HepG2 (cell line): Measurements from ENCODE around the gene NTF3. TPM values are rescaled to one million over a fixed set of nuclear protein-coding genes. Genes with fewer than 3 reads are reported as not detected.

Source experiments
- ATAC-seq: fragments of 200-7000 bp; cut with Tn5 transposase; 3 replicates; pipeline ENCODE4 v1.9.1; 2020; ENCODE audit warnings: mild to moderate bottlenecking, moderate library complexity
- BruUV-seq: library from RNA; stranded (reverse); fragments of 400-500 nt; replicated peaks from 2 replicates; lab custom pipeline; 2021; lab: Mats Ljungman, UMichigan
- CTCF ChIA-PET: fragments of 300-600 bp; formaldehyde crosslinking; extraction: SDS; loops from one replicate; lab custom pipeline; 2021; ENCODE audit warnings: low total read pairs, inconsistent platforms, low intra/inter-chr PET ratio; lab: Yijun Ruan, JAX
- POLR2A ChIA-PET: fragments of 350-600 bp; sonication (Branson Sonifier 250); formaldehyde crosslinking; loops from one replicate; lab custom pipeline; 2020; ENCODE audit warnings: antibody characterized with exemption, inconsistent platforms; lab: Yijun Ruan, JAX
- DNase-seq: peaks from one replicate; pipeline ENCODE4 v3.0.0-alpha.2; 2015; ENCODE audit warnings: low spot score
- FAIRE-seq: peaks from 3 replicates; lab custom pipeline; 2011; peaks lifted over from hg19 to GRCh38; lab: Jason Lieb, UNC
- H2AFZ ChIP-seq: one replicate; pipeline ENCODE4 v1.6.1; 2011; ENCODE audit warnings: low read length, inconsistent platforms
- H3K27ac ChIP-seq: fragments of 300-600 bp; 3 replicates; pipeline ENCODE4 v1.8.0; 2011; ENCODE audit warnings: mixed run types, mild to moderate bottlenecking, mixed read lengths, low read length, inconsistent platforms; ENCODE audit not compliant: insufficient read depth; ENCODE audit errors: extremely low read length
- H3K27me3 ChIP-seq, 2 experiments: fragments of 200-600 bp in 1 of 2; 2 replicates in 1 of 2; 3 replicates in 1 of 2; pipeline versions ENCODE4 v1.6.0 to v1.8.0; 2011; ENCODE audit warnings: low read length in 2 of 2, mild to moderate bottlenecking in 2 of 2, moderate library complexity in 2 of 2, inconsistent platforms in 1 of 2; ENCODE audit not compliant: insufficient read depth in 2 of 2, control insufficient read depth in 1 of 2
- H3K36me3 ChIP-seq, 2 experiments: fragments of 200-600 bp in 1 of 2; replicated peaks in 1 of 2; 2 replicates in 1 of 2; 3 replicates in 1 of 2; pipeline versions ENCODE4 v1.5.1 to v1.8.0; 2011; ENCODE audit warnings: low read length in 2 of 2, inconsistent platforms in 1 of 2; ENCODE audit not compliant: insufficient read depth in 2 of 2, control insufficient read depth in 1 of 2
- H3K4me1 ChIP-seq: 2 replicates; pipeline ENCODE4 v1.5.1; 2012; ENCODE audit warnings: low read length, inconsistent platforms; ENCODE audit not compliant: insufficient read depth
- H3K4me2 ChIP-seq: 2 replicates; pipeline ENCODE4 v1.6.0; 2011; ENCODE audit warnings: low read depth, low read length, inconsistent platforms
- H3K4me3 ChIP-seq, 3 experiments: fragments of 200-600 bp in 1 of 3; sonication (generic), shearing (Covaris generic) in 1 of 3; replicated peaks in 1 of 3; 2 replicates each; pipeline ENCODE4 v1.5.1; 2011 to 2016; ENCODE audit warnings: low read length in 3 of 3, inconsistent platforms in 2 of 3, low read depth in 2 of 3, mild to moderate bottlenecking in 2 of 3, control low read depth in 1 of 3, mixed read lengths in 1 of 3; ENCODE audit not compliant: insufficient read depth in 1 of 3
- H3K79me2 ChIP-seq: one replicate; pipeline ENCODE4 v1.6.1; 2011; ENCODE audit warnings: low read length, inconsistent platforms; ENCODE audit not compliant: insufficient read depth
- H3K9ac ChIP-seq: 2 replicates; pipeline ENCODE4 v1.6.0; 2011; ENCODE audit warnings: mild to moderate bottlenecking, low read depth, low read length, inconsistent platforms; ENCODE audit not compliant: insufficient read depth
- H3K9me3 ChIP-seq: 2 replicates; pipeline ENCODE4 v1.5.1; 2012; ENCODE audit warnings: mild to moderate bottlenecking, low read length
- H4K20me1 ChIP-seq: 2 replicates; pipeline ENCODE4 v1.6.0; 2011; ENCODE audit warnings: inconsistent platforms, mild to moderate bottlenecking, low read length, moderate library complexity; ENCODE audit not compliant: insufficient read depth
- AKNA ChIP-seq: sonication (generic); formaldehyde crosslinking; IDR thresholded peaks from 2 replicates; pipeline ENCODE4 v1.4.0; 2020; ENCODE audit warnings: missing genetic modification reagents, borderline replicate concordance
- HIC2 ChIP-seq: sonication (generic); formaldehyde crosslinking; IDR thresholded peaks from 2 replicates; pipeline ENCODE4 v1.9.0; 2022; ENCODE audit warnings: low read depth, missing genetic modification reagents
- IRF2 ChIP-seq: IDR thresholded peaks from 2 replicates; pipeline ENCODE4 v1.6.1; 2018; ENCODE audit warnings: missing genetic modification reagents, missing compliant biosample characterization
- MTF2 ChIP-seq: sonication (generic); formaldehyde crosslinking; IDR thresholded peaks from 2 replicates; pipeline ENCODE4 v1.5.0; 2020; ENCODE audit warnings: missing genetic modification reagents, borderline replicate concordance
- NONO ChIP-seq, 2 experiments: fragments of 450-650 bp in 1 of 2; sonication (generic) in 1 of 2; formaldehyde crosslinking in 1 of 2; IDR thresholded peaks in 1 of 2; conservative IDR thresholded peaks in 1 of 2; 2 replicates each; pipeline versions ENCODE4 v1.6.1 to v1.8.0; 2017 to 2022; ENCODE audit warnings: mild to moderate bottlenecking in 1 of 2, missing genetic modification reagents in 1 of 2, moderate library complexity in 1 of 2
- SMAD1 ChIP-seq: sonication (generic); formaldehyde crosslinking; IDR thresholded peaks from 2 replicates; pipeline ENCODE4 v1.4.0; 2020; ENCODE audit warnings: missing genetic modification reagents, low read depth, mild to moderate bottlenecking, borderline replicate concordance
- SP1 ChIP-seq, 2 experiments: fragments of 450-650 bp in 1 of 2; sonication (generic) in 1 of 2; formaldehyde crosslinking in 1 of 2; IDR thresholded peaks; 2 replicates each; pipeline versions ENCODE4 v1.4.0 to v1.6.1; 2016 to 2020; ENCODE audit warnings: missing genetic modification reagents in 1 of 2
- ZNF260 ChIP-seq: sonication (generic); formaldehyde crosslinking; IDR thresholded peaks from 2 replicates; pipeline ENCODE4 v1.4.0; 2020; ENCODE audit warnings: missing genetic modification reagents, low read depth, mild to moderate bottlenecking, borderline replicate concordance
- ZNF329 ChIP-seq: sonication (generic); formaldehyde crosslinking; IDR thresholded peaks from 2 replicates; pipeline ENCODE4 v1.9.0; 2021; ENCODE audit warnings: low read depth, mild to moderate bottlenecking, missing genetic modification reagents
- ZNF441 ChIP-seq: sonication (generic); formaldehyde crosslinking; IDR thresholded peaks from 2 replicates; pipeline ENCODE4 v1.7.0; 2021; ENCODE audit warnings: missing genetic modification reagents, borderline replicate concordance
- ZSCAN22 ChIP-seq: sonication (generic); formaldehyde crosslinking; IDR thresholded peaks from 2 replicates; pipeline ENCODE4 v1.4.0; 2020; ENCODE audit warnings: mild to moderate bottlenecking, missing genetic modification reagents
- WGBS: methylation state at CpG from one replicate; pipeline ENCODE4 v1.1.6; 2017; ENCODE audit warnings: low lambda C conversion rate; 5-methylcytosine and 5-hydroxymethylcytosine counted together
- in situ Hi-C: cut with HindIII; loops from 2 replicates; pipeline ENCODE4 v1.10.0; 2017; ENCODE audit warnings: low pct_unique_long_range_greater_than_20kb; ENCODE audit not compliant: extremely low pct_ligation_motif_present
- intact Hi-C: fragments of 100-400 bp; cut with micrococcal nuclease; formaldehyde crosslinking; loops from one replicate; pipeline ENCODE4 v1.10.0; 2022; ENCODE audit not compliant: unreplicated experiment
- polyA plus RNA-seq, 8 experiments: library from polyadenylated mRNA; depleted of rRNA in 3 of 8; stranded (reverse) in 7 of 8; unstranded in 1 of 8; fragments of >200 nt; fragmentation: Illumina TruSeq in 4 of 8; extraction: Trizol in 4 of 8; gene quantifications; 2 replicates each; pipeline versions ENCODE4 v1.2.1 to v1.2.3, GENCODE V29; 2011 to 2016; ENCODE audit warnings: low read depth in 4 of 8, missing spikeins in 1 of 8, mixed read lengths in 1 of 8; ENCODE audit not compliant: insufficient read depth in 1 of 8
- total RNA-seq, 5 experiments: library from RNA; depleted of rRNA; stranded (reverse); fragments of >200 nt; fragmentation: Illumina TruSeq; extraction: Trizol; gene quantifications; 2 replicates each; pipeline ENCODE4 v1.2.3, GENCODE V29; 2016; ENCODE audit warnings: low read depth in 1 of 5
- TF ChIP-seq, protein P1 (sequence below): sonication (generic); formaldehyde crosslinking; IDR thresholded peaks from 2 replicates; pipeline ENCODE4 v1.4.0; 2020; ENCODE audit warnings: missing genetic modification reagents, borderline replicate concordance

NTF3 gene
- total and polyA plus RNA-seq, 2 of the 13 experiments (the other 11 are each of a cell fraction or from before 2014, with no cell fraction given): not detected

- TF ChIP-seq ZNF441 (CRISPR knock-in tag): no peak
- TF ChIP-seq AKNA (CRISPR knock-in tag): no peak
- TF ChIP-seq NONO (IDR thresholded peaks at IDR 0.05): no peak
- TF ChIP-seq NONO (CRISPR knock-in tag; conservative IDR thresholded peaks at IDR 0.05): no peak
Observed at GRCh38 chr12:5505751-5506150, 73.8 kb downstream of the NTF3 start (continued).

- Histone ChIP-seq H3K79me2 (no peaks in the 10 kb centered on the region), H3K27ac (no peak overlapping the region), H3K4me1 (no peaks in the 10 kb centered on the region), H3K9me3 (no peaks in the 10 kb centered on the region), H4K20me1 (no peaks in the 10 kb centered on the region), H3K9ac (no peak overlapping the region), H3K4me3 (no peak overlapping the region), H3K4me2 (no peak overlapping the region), H2AFZ (no peak overlapping the region), H3K36me3 (no peaks in the 10 kb centered on the region), H3K27me3 (no peaks in the 10 kb centered on the region)
- FAIRE-seq: no peak
- 8% methylated on average over 3 of the region's 4 CpGs for WGBS
- no peak for DNase-seq
- BruUV-seq: no TSS peak
- ChIA-PET POLR2A (no interaction called here), CTCF (no interaction called here)
- ATAC-seq: no peak
- in situ Hi-C loops (no loop called here), intact Hi-C loops (no loop called here)
- TF ChIP-seq, protein P1, sequence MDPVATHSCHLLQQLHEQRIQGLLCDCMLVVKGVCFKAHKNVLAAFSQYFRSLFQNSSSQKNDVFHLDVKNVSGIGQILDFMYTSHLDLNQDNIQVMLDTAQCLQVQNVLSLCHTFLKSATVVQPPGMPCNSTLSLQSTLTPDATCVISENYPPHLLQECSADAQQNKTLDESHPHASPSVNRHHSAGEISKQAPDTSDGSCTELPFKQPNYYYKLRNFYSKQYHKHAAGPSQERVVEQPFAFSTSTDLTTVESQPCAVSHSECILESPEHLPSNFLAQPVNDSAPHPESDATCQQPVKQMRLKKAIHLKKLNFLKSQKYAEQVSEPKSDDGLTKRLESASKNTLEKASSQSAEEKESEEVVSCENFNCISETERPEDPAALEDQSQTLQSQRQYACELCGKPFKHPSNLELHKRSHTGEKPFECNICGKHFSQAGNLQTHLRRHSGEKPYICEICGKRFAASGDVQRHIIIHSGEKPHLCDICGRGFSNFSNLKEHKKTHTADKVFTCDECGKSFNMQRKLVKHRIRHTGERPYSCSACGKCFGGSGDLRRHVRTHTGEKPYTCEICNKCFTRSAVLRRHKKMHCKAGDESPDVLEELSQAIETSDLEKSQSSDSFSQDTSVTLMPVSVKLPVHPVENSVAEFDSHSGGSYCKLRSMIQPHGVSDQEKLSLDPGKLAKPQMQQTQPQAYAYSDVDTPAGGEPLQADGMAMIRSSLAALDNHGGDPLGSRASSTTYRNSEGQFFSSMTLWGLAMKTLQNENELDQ: no peak
- TF ChIP-seq HIC2 (CRISPR knock-in tag) (no peak), MTF2 (CRISPR knock-in tag) (no peak), SMAD1 (CRISPR knock-in tag) (no peak), SP1 (IDR thresholded peaks at IDR 0.05) (no peak), SP1 (CRISPR knock-in tag; IDR thresholded peaks at IDR 0.05) (no peak), IRF2 (CRISPR knock-in tag) (no peak), ZNF260 (CRISPR knock-in tag) (no peak), ZSCAN22 (no peak), ZNF329 (CRISPR knock-in tag) (no peak)
Observed at GRCh38 chr12:5506295-5506694, 74.4 kb downstream of the NTF3 start.
